HL-60 (cell line): Measurements from ENCODE around the gene UBASH3A.

Experiments used
- CTCF ChIP-seq: IDR thresholded peaks from one replicate; pipeline ENCODE4 v1.5.1; 2011; ENCODE audit warnings: low read length, control low read depth, inconsistent platforms; ENCODE audit not compliant: insufficient read depth
- POLR2AphosphoS5 ChIP-seq: IDR thresholded peaks from 2 replicates; pipeline ENCODE4 v1.6.1; 2012; ENCODE audit warnings: low read depth
- REST ChIP-seq: IDR thresholded peaks from 2 replicates; pipeline ENCODE4 v1.6.1; 2012; ENCODE audit warnings: low read depth; ENCODE audit not compliant: insufficient replicate concordance

- TF ChIP-seq CTCF (no peak), POLR2AphosphoS5 (no peak), REST (no peak)
Observed at GRCh38 chr21:42476388-42477331, 73.0 kb downstream of the UBASH3A start.
